GM12878 (cell line): ENCODE measurements around the gene TMC6.

ENCODE experiments used
- ATF2 ChIP-seq: IDR thresholded peaks from 2 replicates; pipeline ENCODE4 v1.6.1; 2012; ENCODE audit warnings: low read length, inconsistent platforms
- CHD2 ChIP-seq: IDR thresholded peaks from 2 replicates; pipeline ENCODE4 v1.6.1; 2011; ENCODE audit warnings: low read depth, low read length, improper control_type of control experiment, borderline replicate concordance
- ESRRA ChIP-seq: IDR thresholded peaks from 2 replicates; pipeline ENCODE4 v1.6.1; 2012; ENCODE audit warnings: mild to moderate bottlenecking, low read length, improper control_type of control experiment
- GATAD2B ChIP-seq: fragments of 450-650 bp; conservative IDR thresholded peaks from 2 replicates; pipeline ENCODE4 v1.6.1; 2017; ENCODE audit warnings: low read depth, mild to moderate bottlenecking, moderate library complexity
- HDAC2 ChIP-seq: fragments of 200-600 bp; sonication (generic); IDR thresholded peaks from 2 replicates; pipeline ENCODE4 v1.6.1; 2017
- POLR2A ChIP-seq: IDR thresholded peaks from 2 replicates; pipeline ENCODE4 v1.6.1; 2011; ENCODE audit warnings: low read depth, mild to moderate bottlenecking, low read length
- RCOR1 ChIP-seq: conservative IDR thresholded peaks from 2 replicates; pipeline ENCODE4 v1.6.1; 2012; ENCODE audit warnings: low read depth, low read length, improper control_type of control experiment
- TF ChIP-seq, protein P1 (sequence below): fragments of 450-650 bp; IDR thresholded peaks from 2 replicates; pipeline ENCODE4 v1.6.1; 2014; ENCODE audit warnings: mild to moderate bottlenecking
- TF ChIP-seq, protein P2 (sequence below), 3 experiments: IDR thresholded peaks in 2 of 3; conservative IDR thresholded peaks in 1 of 3; 2 replicates each; pipeline ENCODE4 v1.5.1; 2011; ENCODE audit warnings: low read depth in 3 of 3, low read length in 3 of 3, mild to moderate bottlenecking in 3 of 3, control low read depth in 2 of 3, moderate library complexity in 2 of 3, inconsistent platforms in 1 of 3, mixed read lengths in 1 of 3; ENCODE audit not compliant: control insufficient read depth in 2 of 3, insufficient read depth in 1 of 3; ENCODE audit errors: extremely low read depth in 1 of 3

DNA sequence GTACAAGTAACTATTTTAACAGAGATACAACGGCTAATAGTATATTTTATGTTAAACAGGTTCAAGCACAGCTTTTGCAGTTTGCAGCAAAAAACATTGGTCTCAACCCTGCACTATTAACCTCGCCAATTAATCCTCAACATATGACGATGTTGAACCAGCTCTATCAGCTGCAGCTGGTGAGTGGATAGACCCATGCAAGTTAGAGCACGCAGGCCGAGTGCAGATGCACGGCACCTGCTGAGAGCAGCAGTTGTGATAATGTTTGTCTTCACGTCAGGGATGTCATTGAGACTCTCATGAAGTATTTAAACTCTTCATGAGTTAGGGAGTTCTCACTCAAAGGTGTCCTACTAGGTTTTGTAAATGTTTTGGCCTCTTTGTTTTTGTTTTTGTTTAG lies 45.6 kb downstream of the TMC6 start:
- no peak for TF ChIP-seq CHD2
- TF ChIP-seq RCOR1, result no peak
- TF ChIP-seq HDAC2, result no peak
- no peak for TF ChIP-seq GATAD2B
- TF ChIP-seq ESRRA, result no peak
- TF ChIP-seq, protein P1, sequence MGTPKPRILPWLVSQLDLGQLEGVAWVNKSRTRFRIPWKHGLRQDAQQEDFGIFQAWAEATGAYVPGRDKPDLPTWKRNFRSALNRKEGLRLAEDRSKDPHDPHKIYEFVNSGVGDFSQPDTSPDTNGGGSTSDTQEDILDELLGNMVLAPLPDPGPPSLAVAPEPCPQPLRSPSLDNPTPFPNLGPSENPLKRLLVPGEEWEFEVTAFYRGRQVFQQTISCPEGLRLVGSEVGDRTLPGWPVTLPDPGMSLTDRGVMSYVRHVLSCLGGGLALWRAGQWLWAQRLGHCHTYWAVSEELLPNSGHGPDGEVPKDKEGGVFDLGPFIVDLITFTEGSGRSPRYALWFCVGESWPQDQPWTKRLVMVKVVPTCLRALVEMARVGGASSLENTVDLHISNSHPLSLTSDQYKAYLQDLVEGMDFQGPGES, result no peak
- TF ChIP-seq POLR2A, result no peak
- no peak for TF ChIP-seq ATF2
- TF ChIP-seq, protein P2, sequence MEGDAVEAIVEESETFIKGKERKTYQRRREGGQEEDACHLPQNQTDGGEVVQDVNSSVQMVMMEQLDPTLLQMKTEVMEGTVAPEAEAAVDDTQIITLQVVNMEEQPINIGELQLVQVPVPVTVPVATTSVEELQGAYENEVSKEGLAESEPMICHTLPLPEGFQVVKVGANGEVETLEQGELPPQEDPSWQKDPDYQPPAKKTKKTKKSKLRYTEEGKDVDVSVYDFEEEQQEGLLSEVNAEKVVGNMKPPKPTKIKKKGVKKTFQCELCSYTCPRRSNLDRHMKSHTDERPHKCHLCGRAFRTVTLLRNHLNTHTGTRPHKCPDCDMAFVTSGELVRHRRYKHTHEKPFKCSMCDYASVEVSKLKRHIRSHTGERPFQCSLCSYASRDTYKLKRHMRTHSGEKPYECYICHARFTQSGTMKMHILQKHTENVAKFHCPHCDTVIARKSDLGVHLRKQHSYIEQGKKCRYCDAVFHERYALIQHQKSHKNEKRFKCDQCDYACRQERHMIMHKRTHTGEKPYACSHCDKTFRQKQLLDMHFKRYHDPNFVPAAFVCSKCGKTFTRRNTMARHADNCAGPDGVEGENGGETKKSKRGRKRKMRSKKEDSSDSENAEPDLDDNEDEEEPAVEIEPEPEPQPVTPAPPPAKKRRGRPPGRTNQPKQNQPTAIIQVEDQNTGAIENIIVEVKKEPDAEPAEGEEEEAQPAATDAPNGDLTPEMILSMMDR (IDR thresholded peaks at IDR 0.05 in 2 of 3, conservative IDR thresholded peaks at IDR 0.05 in 1 of 3; ENCODE audit: control insufficient read depth in 2 of 3, extremely low read depth in 1 of 3, insufficient read depth in 1 of 3, low read depth in 3 of 3, low read length in 3 of 3), result no peak
